Liver (tissue), 9 donors: ENCODE data around the gene NOL9. TPM values are rescaled to one million over a fixed set of nuclear protein-coding genes. Genes with fewer than 3 reads are reported as not detected.

Experiments
- DNase-seq: peaks from one replicate; pipeline ENCODE4 v3.0.0-alpha.2; 2017; ENCODE audit warnings: low spot score
- H3K27ac ChIP-seq, 2 donors: one replicate each; pipeline ENCODE4 v1.7.0; 2013; ENCODE audit warnings: inconsistent platforms in 2 of 2, low read length in 2 of 2, control low read depth in 1 of 2, low read depth in 1 of 2, mild to moderate bottlenecking in 1 of 2
- H3K27me3 ChIP-seq, 4 donors: one replicate each; pipeline versions ENCODE4 v1.6.1 to v1.7.0; 2013; ENCODE audit warnings: low read length in 3 of 4, inconsistent platforms in 1 of 4, mild to moderate bottlenecking in 1 of 4, moderate library complexity in 1 of 4; ENCODE audit not compliant: control insufficient read depth in 4 of 4, insufficient read depth in 4 of 4
- H3K36me3 ChIP-seq, 4 donors: one replicate each; pipeline versions ENCODE4 v1.6.1 to v1.7.0; 2013; ENCODE audit warnings: low read length in 3 of 4, mild to moderate bottlenecking in 3 of 4, low read depth in 1 of 4, moderate library complexity in 1 of 4; ENCODE audit not compliant: control insufficient read depth in 4 of 4, insufficient read depth in 3 of 4
- H3K4me1 ChIP-seq, 4 donors: one replicate each; pipeline versions ENCODE4 v1.6.1 to v1.7.0; 2013; ENCODE audit warnings: low read length in 3 of 4, mild to moderate bottlenecking in 3 of 4, moderate library complexity in 1 of 4; ENCODE audit not compliant: control insufficient read depth in 4 of 4, insufficient read depth in 4 of 4
- H3K4me3 ChIP-seq, 3 donors: one replicate each; pipeline versions ENCODE4 v1.6.1 to v1.7.0; 2013; ENCODE audit warnings: low read length in 3 of 3, control low read depth in 1 of 3, low read depth in 1 of 3, mild to moderate bottlenecking in 1 of 3
- H3K9ac ChIP-seq, 2 donors: one replicate each; pipeline ENCODE4 v1.7.0; 2013; ENCODE audit warnings: low read length in 2 of 2, mild to moderate bottlenecking in 2 of 2, moderate library complexity in 2 of 2, control low read depth in 1 of 2, low read depth in 1 of 2
- H3K9me3 ChIP-seq, 4 donors: one replicate each; pipeline versions ENCODE4 v1.6.1 to v1.7.0; 2013; ENCODE audit warnings: low read length in 3 of 4; ENCODE audit not compliant: control insufficient read depth in 4 of 4
- ATF3 ChIP-seq: IDR thresholded peaks from 2 replicates; pipeline ENCODE4 v1.6.1; 2016; ENCODE audit warnings: antibody characterized with exemption
- CTCF ChIP-seq: fragments of 150-350 bp; IDR thresholded peaks from 2 replicates; pipeline ENCODE4 v1.5.1; 2017; ENCODE audit warnings: improper control_type of control experiment, low read depth, low read length; ENCODE audit not compliant: missing input control
- EGR1 ChIP-seq, 2 donors: IDR thresholded peaks; 2 replicates each; pipeline ENCODE4 v1.6.1; 2016 to 2018; ENCODE audit warnings: antibody characterized with exemption in 2 of 2, low read depth in 2 of 2
- FOXA1 ChIP-seq: IDR thresholded peaks from 2 replicates; pipeline ENCODE4 v1.6.1; 2016; ENCODE audit warnings: antibody characterized with exemption
- FOXA2 ChIP-seq: IDR thresholded peaks from 2 replicates; pipeline ENCODE4 v1.6.1; 2016; ENCODE audit warnings: antibody characterized with exemption
- GABPA ChIP-seq, 2 donors: IDR thresholded peaks in 1 of 2; conservative IDR thresholded peaks in 1 of 2; 2 replicates each; pipeline ENCODE4 v1.6.1; 2016; ENCODE audit warnings: antibody characterized with exemption in 2 of 2, mild to moderate bottlenecking in 1 of 2, moderate library complexity in 1 of 2
- HNF4A ChIP-seq, 2 donors: conservative IDR thresholded peaks; 2 replicates each; pipeline ENCODE4 v1.6.1; 2016; ENCODE audit warnings: antibody characterized with exemption in 2 of 2, mild to moderate bottlenecking in 2 of 2
- HNF4G ChIP-seq: IDR thresholded peaks from 2 replicates; pipeline ENCODE4 v1.6.1; 2016; ENCODE audit warnings: antibody characterized with exemption
- JUND ChIP-seq, 2 donors: IDR thresholded peaks; 2 replicates each; pipeline ENCODE4 v1.6.1; 2016; ENCODE audit warnings: antibody characterized with exemption in 2 of 2
- NR2F2 ChIP-seq: IDR thresholded peaks from 2 replicates; pipeline ENCODE4 v1.6.1; 2016; ENCODE audit warnings: antibody characterized with exemption
- RAD21 ChIP-seq, 2 donors: IDR thresholded peaks; 2 replicates each; pipeline ENCODE4 v1.6.1; 2016; ENCODE audit warnings: antibody characterized with exemption in 2 of 2, mild to moderate bottlenecking in 2 of 2
- RXRA ChIP-seq, 2 donors: IDR thresholded peaks; 2 replicates each; pipeline ENCODE4 v1.6.1; 2017 to 2018; ENCODE audit warnings: antibody characterized with exemption in 2 of 2, mild to moderate bottlenecking in 1 of 2
- SP1 ChIP-seq: IDR thresholded peaks from 2 replicates; pipeline ENCODE4 v1.6.1; 2018; ENCODE audit warnings: antibody characterized with exemption, mild to moderate bottlenecking
- TAF1 ChIP-seq: conservative IDR thresholded peaks from 2 replicates; pipeline ENCODE4 v1.6.1; 2016; ENCODE audit warnings: antibody characterized with exemption, mild to moderate bottlenecking
- YY1 ChIP-seq: IDR thresholded peaks from 2 replicates; pipeline ENCODE4 v1.6.1; 2016; ENCODE audit warnings: antibody characterized with exemption, mild to moderate bottlenecking
- ZBTB33 ChIP-seq: IDR thresholded peaks from 2 replicates; pipeline ENCODE4 v1.6.1; 2016; ENCODE audit warnings: antibody characterized with exemption
- WGBS: extraction: QIAGEN DNeasy Blood & Tissue Kit; methylation state at CpG from one replicate; pipeline ENCODE4 v1.1.7; 2013; 5-methylcytosine and 5-hydroxymethylcytosine counted together
- polyA plus RNA-seq, 2 donors: library from polyadenylated mRNA; stranded (reverse) in 1 of 2; unstranded in 1 of 2; fragments of 200-250 nt in 1 of 2; fragments of >200 nt in 1 of 2; fragmentation: Nextera tagmentation in 1 of 2; extraction: Ambion mirVana in 1 of 2; gene quantifications; one replicate each; pipeline versions ENCODE4 v1.2.1 to v1.2.3, GENCODE V29; 2013 to 2015
- total RNA-seq, 2 donors: library from RNA; depleted of rRNA; stranded (reverse); fragments of >200 nt; gene quantifications; one replicate each; pipeline ENCODE4 v1.2.3, GENCODE V29; 2014
- TF ChIP-seq, protein P1 (sequence below): IDR thresholded peaks from 2 replicates; pipeline ENCODE4 v1.6.1; 2016; ENCODE audit warnings: antibody characterized with exemption, mild to moderate bottlenecking
- TF ChIP-seq, protein P2 (sequence below): IDR thresholded peaks from 2 replicates; pipeline ENCODE4 v1.6.1; 2016; ENCODE audit warnings: antibody characterized with exemption
- donor health status: healthy.
- donor health status: healthy.
- donor health status: healthy.
- donor health status: healthy.
- donor health status: healthy.

NOL9 gene
- total and polyA plus RNA-seq, 4 donors: 2.1 to 15.1 (median 9.4) TPM

DNA sequence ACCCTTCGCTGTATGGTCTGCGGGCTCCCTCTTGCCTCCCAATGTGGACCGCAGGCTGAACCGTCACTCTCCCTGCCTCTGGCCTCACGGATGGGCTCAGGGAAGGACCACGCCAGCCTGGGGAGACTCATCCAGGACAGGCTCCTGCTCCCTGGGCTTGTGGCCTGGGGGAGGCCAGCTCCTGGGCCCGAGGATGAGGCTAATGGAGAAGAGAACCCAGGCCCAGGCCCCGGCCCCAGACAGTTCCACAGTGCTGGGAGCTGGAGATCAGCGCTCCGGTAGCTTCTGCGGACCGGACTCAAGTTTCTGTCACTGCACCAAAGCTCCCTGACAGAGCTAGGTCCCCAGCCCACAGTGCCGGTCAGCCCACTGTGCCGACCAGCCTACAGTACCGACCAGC lies 49.4 kb downstream of the NOL9 start:
- 93% methylated on average over 15 of the region's 15 CpGs for WGBS
- H3K27me3 ChIP-seq: no peaks in the 10 kb centered on the region
- no peak overlapping the region for H3K4me3 ChIP-seq
- H3K9ac ChIP-seq: no peak overlapping the region
- H3K27ac ChIP-seq: no peak overlapping the region
- DNase-seq: no peak
- peaks cover 0 to 6% (median 0%) of the 10 kb centered on the region in 4 donors for H3K4me1 ChIP-seq
- no peaks in the 10 kb centered on the region for H3K36me3 ChIP-seq
- H3K9me3 ChIP-seq: no peaks in the 10 kb centered on the region
- no peak for TF ChIP-seq ATF3
- TF ChIP-seq RAD21 (IDR thresholded peaks at IDR 0.05): no peak
- TF ChIP-seq, protein P1, sequence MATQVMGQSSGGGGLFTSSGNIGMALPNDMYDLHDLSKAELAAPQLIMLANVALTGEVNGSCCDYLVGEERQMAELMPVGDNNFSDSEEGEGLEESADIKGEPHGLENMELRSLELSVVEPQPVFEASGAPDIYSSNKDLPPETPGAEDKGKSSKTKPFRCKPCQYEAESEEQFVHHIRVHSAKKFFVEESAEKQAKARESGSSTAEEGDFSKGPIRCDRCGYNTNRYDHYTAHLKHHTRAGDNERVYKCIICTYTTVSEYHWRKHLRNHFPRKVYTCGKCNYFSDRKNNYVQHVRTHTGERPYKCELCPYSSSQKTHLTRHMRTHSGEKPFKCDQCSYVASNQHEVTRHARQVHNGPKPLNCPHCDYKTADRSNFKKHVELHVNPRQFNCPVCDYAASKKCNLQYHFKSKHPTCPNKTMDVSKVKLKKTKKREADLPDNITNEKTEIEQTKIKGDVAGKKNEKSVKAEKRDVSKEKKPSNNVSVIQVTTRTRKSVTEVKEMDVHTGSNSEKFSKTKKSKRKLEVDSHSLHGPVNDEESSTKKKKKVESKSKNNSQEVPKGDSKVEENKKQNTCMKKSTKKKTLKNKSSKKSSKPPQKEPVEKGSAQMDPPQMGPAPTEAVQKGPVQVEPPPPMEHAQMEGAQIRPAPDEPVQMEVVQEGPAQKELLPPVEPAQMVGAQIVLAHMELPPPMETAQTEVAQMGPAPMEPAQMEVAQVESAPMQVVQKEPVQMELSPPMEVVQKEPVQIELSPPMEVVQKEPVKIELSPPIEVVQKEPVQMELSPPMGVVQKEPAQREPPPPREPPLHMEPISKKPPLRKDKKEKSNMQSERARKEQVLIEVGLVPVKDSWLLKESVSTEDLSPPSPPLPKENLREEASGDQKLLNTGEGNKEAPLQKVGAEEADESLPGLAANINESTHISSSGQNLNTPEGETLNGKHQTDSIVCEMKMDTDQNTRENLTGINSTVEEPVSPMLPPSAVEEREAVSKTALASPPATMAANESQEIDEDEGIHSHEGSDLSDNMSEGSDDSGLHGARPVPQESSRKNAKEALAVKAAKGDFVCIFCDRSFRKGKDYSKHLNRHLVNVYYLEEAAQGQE: no peak
- TF ChIP-seq HNF4A (conservative IDR thresholded peaks at IDR 0.05): no peak
- TF ChIP-seq, protein P2, sequence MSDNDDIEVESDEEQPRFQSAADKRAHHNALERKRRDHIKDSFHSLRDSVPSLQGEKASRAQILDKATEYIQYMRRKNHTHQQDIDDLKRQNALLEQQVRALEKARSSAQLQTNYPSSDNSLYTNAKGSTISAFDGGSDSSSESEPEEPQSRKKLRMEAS: no peak
- TF ChIP-seq HNF4G: no peak
- TF ChIP-seq ZBTB33: no peak
- no peak for TF ChIP-seq SP1
- TF ChIP-seq TAF1: no peak
- TF ChIP-seq RXRA (IDR thresholded peaks at IDR 0.05): no peak
- TF ChIP-seq FOXA1: no peak
- no peak for TF ChIP-seq EGR1 (IDR thresholded peaks at IDR 0.05; ENCODE audit: low read depth in 2 of 2)
- no peak for TF ChIP-seq NR2F2
- no peak for TF ChIP-seq JUND (IDR thresholded peaks at IDR 0.05)
- no peak for TF ChIP-seq YY1
- no peak for TF ChIP-seq FOXA2

GRCh38 chr1:6503884-6504602 lies 50.3 kb downstream of the NOL9 start:
- peaks cover 0 to 6% (median 0%) of the 10 kb centered on the region in 4 donors for H3K4me1 ChIP-seq
- H3K9ac ChIP-seq: no peak overlapping the region
- no peak overlapping the region for H3K4me3 ChIP-seq
- WGBS: 84% methylated on average over 20 of the region's 20 CpGs
- H3K36me3 ChIP-seq: no peaks in the 10 kb centered on the region
- no peaks in the 10 kb centered on the region for H3K9me3 ChIP-seq
- H3K27ac ChIP-seq: no peak overlapping the region
- H3K27me3 ChIP-seq: no peaks in the 10 kb centered on the region
- no peak for DNase-seq
- TF ChIP-seq FOXA2 (no peak), SP1 (no peak), CTCF (no peak), FOXA1 (no peak), TAF1 (no peak), HNF4G (no peak), RAD21 (IDR thresholded peaks at IDR 0.05) (no peak), GABPA (IDR thresholded peaks at IDR 0.05 in 1 of 2, conservative IDR thresholded peaks at IDR 0.05 in 1 of 2) (no peak), HNF4A (conservative IDR thresholded peaks at IDR 0.05) (no peak), RXRA (IDR thresholded peaks at IDR 0.05) (no peak), JUND (IDR thresholded peaks at IDR 0.05) (no peak), YY1 (no peak), ATF3 (no peak)
- TF ChIP-seq, protein P2: no peak
- TF ChIP-seq, protein P1: no peak
